ENCODE measurements around the gene NAIF1. TPM values are rescaled to one million over a fixed set of nuclear protein-coding genes. Genes with fewer than 3 reads are reported as not detected.
"Not testable (repeated sequence)": the region's sequence is repeated elsewhere in the genome, so short reads cannot be mapped to it uniquely, and the experiment has no call there.

NAIF1 gene
- total RNA-seq, 4 donors from 2014 or later, result 7.4 to 26.1 (median 11.8) TPM

GRCh38 chr9:128048663-128049062 lies 18.5 kb downstream of the NAIF1 start:
- DNase-seq, result no peak
- H3K27ac ChIP-seq, result no peak overlapping the region
- H3K9me3 ChIP-seq, result no peaks in the 10 kb centered on the region
- H3K4me3 ChIP-seq, result no peak overlapping the region
- peaks cover 0 to 14% (median 0%) of the 10 kb centered on the region in 4 donors for H3K4me1 ChIP-seq
- H3K36me3 ChIP-seq, result no peaks in the 10 kb centered on the region
- H3K27me3 ChIP-seq, result no peaks in the 10 kb centered on the region
- TF ChIP-seq, protein P1, sequence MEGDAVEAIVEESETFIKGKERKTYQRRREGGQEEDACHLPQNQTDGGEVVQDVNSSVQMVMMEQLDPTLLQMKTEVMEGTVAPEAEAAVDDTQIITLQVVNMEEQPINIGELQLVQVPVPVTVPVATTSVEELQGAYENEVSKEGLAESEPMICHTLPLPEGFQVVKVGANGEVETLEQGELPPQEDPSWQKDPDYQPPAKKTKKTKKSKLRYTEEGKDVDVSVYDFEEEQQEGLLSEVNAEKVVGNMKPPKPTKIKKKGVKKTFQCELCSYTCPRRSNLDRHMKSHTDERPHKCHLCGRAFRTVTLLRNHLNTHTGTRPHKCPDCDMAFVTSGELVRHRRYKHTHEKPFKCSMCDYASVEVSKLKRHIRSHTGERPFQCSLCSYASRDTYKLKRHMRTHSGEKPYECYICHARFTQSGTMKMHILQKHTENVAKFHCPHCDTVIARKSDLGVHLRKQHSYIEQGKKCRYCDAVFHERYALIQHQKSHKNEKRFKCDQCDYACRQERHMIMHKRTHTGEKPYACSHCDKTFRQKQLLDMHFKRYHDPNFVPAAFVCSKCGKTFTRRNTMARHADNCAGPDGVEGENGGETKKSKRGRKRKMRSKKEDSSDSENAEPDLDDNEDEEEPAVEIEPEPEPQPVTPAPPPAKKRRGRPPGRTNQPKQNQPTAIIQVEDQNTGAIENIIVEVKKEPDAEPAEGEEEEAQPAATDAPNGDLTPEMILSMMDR (IDR thresholded peaks at IDR 0.05), result no peak
- TF ChIP-seq POLR2A (IDR thresholded peaks at IDR 0.05), result no peak

GRCh38 chr9:128047231-128047630 lies 19.9 kb downstream of the NAIF1 start:
- no peaks in the 10 kb centered on the region for H3K27me3 ChIP-seq
- no peak overlapping the region for H3K27ac ChIP-seq
- TF ChIP-seq POLR2A (IDR thresholded peaks at IDR 0.05), result no peak
- TF ChIP-seq, protein P1 (IDR thresholded peaks at IDR 0.05), result no peak
- peaks cover 0 to 7% (median 0%) of the 10 kb centered on the region in 4 donors for H3K4me1 ChIP-seq
- no peak for DNase-seq
- H3K9me3 ChIP-seq, result no peaks in the 10 kb centered on the region
- H3K4me3 ChIP-seq, result no peak overlapping the region
- H3K36me3 ChIP-seq, result no peaks in the 10 kb centered on the region

GRCh38 chr9:128045831-128046230 lies 21.3 kb downstream of the NAIF1 start:
- Histone ChIP-seq H3K4me3 (no peak overlapping the region), H3K36me3 (no peaks in the 10 kb centered on the region), H3K4me1 (peaks cover 0 to 3% (median 0%) of the 10 kb centered on the region in 4 donors), H3K27me3 (no peaks in the 10 kb centered on the region), H3K9me3 (no peaks in the 10 kb centered on the region), H3K27ac (no peak overlapping the region)
- TF ChIP-seq POLR2A (IDR thresholded peaks at IDR 0.05), result no peak
- TF ChIP-seq, protein P1 (IDR thresholded peaks at IDR 0.05), result no peak
- DNase-seq, result no peak

DNA sequence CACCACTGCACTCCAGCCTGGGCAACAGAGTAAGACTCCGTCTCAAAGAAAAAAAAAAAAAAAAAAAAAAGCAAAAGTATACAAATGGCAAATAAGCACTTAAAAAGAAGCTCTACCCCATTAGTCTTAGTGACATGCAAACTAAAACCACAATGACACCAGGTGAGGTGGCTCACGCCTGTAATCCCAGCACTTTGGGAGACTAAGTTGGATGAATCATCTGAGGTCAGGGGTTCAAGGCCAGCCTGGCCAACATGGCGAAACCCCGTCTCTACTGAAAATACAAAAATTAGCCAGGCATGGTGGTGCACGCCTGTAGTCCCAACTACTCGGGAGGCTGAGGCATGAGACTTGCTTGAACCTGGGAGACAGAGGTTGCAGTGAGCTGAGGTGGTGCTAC lies 21.7 kb downstream of the NAIF1 start:
- not testable (repeated sequence) for H3K9me3 ChIP-seq, H3K27me3 ChIP-seq, H3K4me1 ChIP-seq, H3K36me3 ChIP-seq, H3K27ac ChIP-seq, DNase-seq, H3K4me3 ChIP-seq

DNA sequence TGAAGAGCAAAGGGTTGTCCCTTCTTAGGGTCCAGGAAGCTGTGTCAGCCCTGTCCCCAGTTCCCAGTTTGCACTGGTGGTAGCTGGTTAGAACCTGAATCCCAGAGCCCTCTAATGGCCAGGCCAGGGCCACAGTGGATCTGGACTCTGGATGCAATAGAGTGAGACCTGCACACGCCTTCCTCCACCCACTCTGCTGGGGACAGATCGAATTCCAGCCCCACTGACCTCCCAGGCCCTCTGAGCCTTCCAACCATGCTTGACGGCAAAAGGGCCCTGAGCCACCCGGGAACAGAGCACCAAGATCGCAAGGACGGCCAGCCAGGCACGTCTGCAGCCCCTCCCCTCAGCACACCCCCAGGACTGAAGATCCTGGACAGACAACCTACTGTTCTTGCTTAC lies 23.7 kb downstream of the NAIF1 start:
- TF ChIP-seq POLR2A (IDR thresholded peaks at IDR 0.05), result no peak
- TF ChIP-seq, protein P1 (IDR thresholded peaks at IDR 0.05), result no peak
- no peaks in the 10 kb centered on the region for H3K9me3 ChIP-seq
- H3K36me3 ChIP-seq, result no peaks in the 10 kb centered on the region
- no peaks in the 10 kb centered on the region for H3K27me3 ChIP-seq
- peak in 2 of 3 donors; percentile 65 for DNase-seq
- H3K27ac ChIP-seq, result peak overlapping the region in 1 of 4 donors; percentile 1
- H3K4me3 ChIP-seq, result no peak overlapping the region
- no peaks in the 10 kb centered on the region for H3K4me1 ChIP-seq

GRCh38 chr9:128042043-128042442 lies 25.1 kb downstream of the NAIF1 start:
- TF ChIP-seq, protein P1 (IDR thresholded peaks at IDR 0.05), result no peak
- TF ChIP-seq POLR2A (IDR thresholded peaks at IDR 0.05), result no peak
- Histone ChIP-seq H3K27me3 (no peaks in the 10 kb centered on the region), H3K9me3 (no peaks in the 10 kb centered on the region), H3K27ac (no peak overlapping the region), H3K4me3 (no peak overlapping the region), H3K36me3 (no peaks in the 10 kb centered on the region), H3K4me1 (no peaks in the 10 kb centered on the region)
- DNase-seq, result no peak

DNA sequence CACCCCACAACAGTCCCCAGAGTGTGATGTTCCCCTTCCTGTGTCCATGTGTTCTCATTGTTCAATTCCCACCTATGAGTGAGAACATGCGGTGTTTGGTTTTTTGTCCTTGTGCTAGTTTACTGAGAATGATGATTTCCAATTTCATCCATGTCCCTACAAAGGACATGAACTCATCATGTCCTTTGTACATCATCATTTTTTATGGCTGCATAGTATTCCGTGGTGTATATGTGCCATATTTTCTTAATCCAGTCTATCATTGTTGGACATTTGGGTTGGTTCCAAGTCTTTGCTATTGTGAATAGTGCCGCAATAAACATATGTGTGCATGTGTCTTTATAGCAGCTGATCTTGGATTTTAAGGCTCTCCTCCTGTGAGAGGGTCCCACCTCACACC lies 26.3 kb downstream of the NAIF1 start:
- H3K4me3 ChIP-seq, H3K27me3 ChIP-seq, H3K36me3 ChIP-seq, H3K4me1 ChIP-seq, H3K9me3 ChIP-seq, H3K27ac ChIP-seq, DNase-seq: not testable (repeated sequence)

- not testable (repeated sequence) for H3K9me3 ChIP-seq, H3K27me3 ChIP-seq, DNase-seq, H3K27ac ChIP-seq, H3K36me3 ChIP-seq, H3K4me3 ChIP-seq
- peaks cover 0 to 16% (median 10%) of the 10 kb centered on the region in 4 donors for H3K4me1 ChIP-seq
Observed at GRCh38 chr9:128036522-128036921, 30.6 kb downstream of the NAIF1 start.
